LNCAP (cell line): ENCODE measurements around the gene MAGI1.

Experiments
- CTCF ChIP-seq: fragments of 450-650 bp; IDR thresholded peaks from 2 replicates; pipeline ENCODE4 v1.5.1; 2017; ENCODE audit warnings: mild to moderate bottlenecking

The MAGI1 gene

GRCh38 chr3:65829228-65829627, 209.5 kb downstream of the MAGI1 start:
- TF ChIP-seq CTCF = no peak

- TF ChIP-seq CTCF = no peak
Measured at GRCh38 chr3:65828706-65829105, 210.0 kb downstream of the MAGI1 start.

- no peak for TF ChIP-seq CTCF
Measured at GRCh38 chr3:65827076-65827475, 211.6 kb downstream of the MAGI1 start.

- no peak for TF ChIP-seq CTCF
Measured at GRCh38 chr3:65824166-65824565, 214.6 kb downstream of the MAGI1 start.

- no peak for TF ChIP-seq CTCF
Measured at GRCh38 chr3:65820600-65820999, 218.1 kb downstream of the MAGI1 start.

- TF ChIP-seq CTCF = no peak
Measured at GRCh38 chr3:65819896-65820295, 218.8 kb downstream of the MAGI1 start.

GRCh38 chr3:65817553-65818126, 221.1 kb downstream of the MAGI1 start:
- TF ChIP-seq CTCF = no peak

GRCh38 chr3:65816208-65816607, 222.5 kb downstream of the MAGI1 start:
- TF ChIP-seq CTCF = no peak
